Fibroblast of villous mesenchyme (primary cell): ENCODE measurements around the gene KIF25. TPM values are rescaled to one million over a fixed set of nuclear protein-coding genes. Genes with fewer than 3 reads are reported as not detected.
"Not testable (repeated sequence)": the region's sequence is repeated elsewhere in the genome, so short reads cannot be mapped to it uniquely, and the experiment has no call there.

Experiments
- DNase-seq: peaks from one replicate; pipeline ENCODE4 v3.0.0-alpha.2; 2010; ENCODE audit warnings: low read depth
- H3K4me3 ChIP-seq: 2 replicates; pipeline ENCODE4 v1.5.1; 2011; ENCODE audit warnings: low read depth, mild to moderate bottlenecking, low read length
- total RNA-seq: library from RNA; depleted of rRNA; stranded (reverse); fragments of >200 nt; gene quantifications from 2 replicates; pipeline ENCODE4 v1.2.3, GENCODE V29; 2012
- TF ChIP-seq, protein P1 (sequence below): IDR thresholded peaks from 2 replicates; pipeline ENCODE4 v1.5.1; 2012; ENCODE audit warnings: low read depth, mild to moderate bottlenecking, low read length; ENCODE audit not compliant: insufficient read depth

The KIF25 gene
- total RNA-seq, 1 donor: not detected

DNA sequence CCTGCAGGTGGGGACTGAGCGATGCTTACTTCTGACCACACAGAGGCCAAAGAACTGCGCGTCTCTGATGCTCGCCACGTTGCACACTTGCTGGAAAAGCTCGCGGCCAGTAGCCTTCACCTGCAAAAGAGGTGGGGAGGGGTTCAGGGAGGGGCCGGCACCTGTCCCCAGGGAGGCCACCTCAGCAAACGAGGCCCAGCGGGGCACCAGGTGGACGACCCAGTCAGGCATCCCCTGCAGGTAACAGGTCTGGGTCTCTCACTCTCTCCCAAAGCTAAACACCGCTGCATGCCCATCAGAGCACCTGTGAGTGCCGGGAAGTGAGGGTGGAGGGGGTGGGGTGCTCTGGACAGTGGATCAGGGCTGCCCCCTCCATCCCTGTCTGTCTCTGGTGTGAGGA is 77.7 kb downstream of the KIF25 start:
- H3K4me3 ChIP-seq: no peak overlapping the region
- TF ChIP-seq, protein P1, sequence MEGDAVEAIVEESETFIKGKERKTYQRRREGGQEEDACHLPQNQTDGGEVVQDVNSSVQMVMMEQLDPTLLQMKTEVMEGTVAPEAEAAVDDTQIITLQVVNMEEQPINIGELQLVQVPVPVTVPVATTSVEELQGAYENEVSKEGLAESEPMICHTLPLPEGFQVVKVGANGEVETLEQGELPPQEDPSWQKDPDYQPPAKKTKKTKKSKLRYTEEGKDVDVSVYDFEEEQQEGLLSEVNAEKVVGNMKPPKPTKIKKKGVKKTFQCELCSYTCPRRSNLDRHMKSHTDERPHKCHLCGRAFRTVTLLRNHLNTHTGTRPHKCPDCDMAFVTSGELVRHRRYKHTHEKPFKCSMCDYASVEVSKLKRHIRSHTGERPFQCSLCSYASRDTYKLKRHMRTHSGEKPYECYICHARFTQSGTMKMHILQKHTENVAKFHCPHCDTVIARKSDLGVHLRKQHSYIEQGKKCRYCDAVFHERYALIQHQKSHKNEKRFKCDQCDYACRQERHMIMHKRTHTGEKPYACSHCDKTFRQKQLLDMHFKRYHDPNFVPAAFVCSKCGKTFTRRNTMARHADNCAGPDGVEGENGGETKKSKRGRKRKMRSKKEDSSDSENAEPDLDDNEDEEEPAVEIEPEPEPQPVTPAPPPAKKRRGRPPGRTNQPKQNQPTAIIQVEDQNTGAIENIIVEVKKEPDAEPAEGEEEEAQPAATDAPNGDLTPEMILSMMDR: no peak
- DNase-seq: no peak

DNA sequence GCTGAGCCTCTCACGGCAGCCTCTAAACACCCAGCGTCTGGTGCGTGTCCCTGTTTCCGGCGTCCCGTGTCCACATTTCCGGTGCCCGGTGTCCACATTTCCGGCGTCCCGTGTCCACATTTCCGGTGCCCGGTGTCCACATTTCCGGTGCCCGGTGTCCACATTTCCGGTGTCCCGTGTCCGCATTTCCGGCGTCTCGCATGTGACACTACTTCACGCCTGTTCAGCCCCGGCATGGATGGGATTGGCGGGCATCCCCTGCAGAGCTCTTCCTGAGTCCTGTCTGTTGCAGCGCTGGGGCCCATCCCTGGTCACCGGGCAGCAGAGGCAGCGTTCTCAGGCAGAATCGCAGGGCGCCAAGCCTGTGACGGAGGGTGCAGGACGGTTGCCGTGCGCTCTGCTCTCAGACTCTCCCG is 78.3 kb downstream of the KIF25 start:
- DNase-seq: no peak
- H3K4me3 ChIP-seq: no peak overlapping the region
- TF ChIP-seq, protein P1: no peak

DNA sequence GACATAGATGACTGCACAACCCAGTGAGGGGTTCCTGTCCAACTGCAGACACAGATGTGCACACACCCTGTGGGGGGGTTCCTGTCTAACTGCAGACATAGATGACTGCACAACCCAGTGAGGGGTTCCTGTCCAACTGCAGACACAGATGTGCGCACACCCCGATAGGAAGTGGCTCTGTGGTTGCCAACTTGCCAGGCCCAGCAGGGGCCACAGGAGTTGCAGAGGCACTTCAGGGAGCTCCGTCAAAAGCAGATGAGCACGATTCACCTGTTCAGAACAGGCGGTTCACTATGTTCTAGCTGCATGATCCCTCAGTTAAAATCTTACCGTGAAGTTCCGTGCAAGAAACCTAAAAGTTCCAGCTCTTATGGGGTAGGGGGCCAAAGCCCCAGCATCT is 79.9 kb downstream of the KIF25 start:
- DNase-seq, H3K4me3 ChIP-seq: not testable (repeated sequence)

DNA sequence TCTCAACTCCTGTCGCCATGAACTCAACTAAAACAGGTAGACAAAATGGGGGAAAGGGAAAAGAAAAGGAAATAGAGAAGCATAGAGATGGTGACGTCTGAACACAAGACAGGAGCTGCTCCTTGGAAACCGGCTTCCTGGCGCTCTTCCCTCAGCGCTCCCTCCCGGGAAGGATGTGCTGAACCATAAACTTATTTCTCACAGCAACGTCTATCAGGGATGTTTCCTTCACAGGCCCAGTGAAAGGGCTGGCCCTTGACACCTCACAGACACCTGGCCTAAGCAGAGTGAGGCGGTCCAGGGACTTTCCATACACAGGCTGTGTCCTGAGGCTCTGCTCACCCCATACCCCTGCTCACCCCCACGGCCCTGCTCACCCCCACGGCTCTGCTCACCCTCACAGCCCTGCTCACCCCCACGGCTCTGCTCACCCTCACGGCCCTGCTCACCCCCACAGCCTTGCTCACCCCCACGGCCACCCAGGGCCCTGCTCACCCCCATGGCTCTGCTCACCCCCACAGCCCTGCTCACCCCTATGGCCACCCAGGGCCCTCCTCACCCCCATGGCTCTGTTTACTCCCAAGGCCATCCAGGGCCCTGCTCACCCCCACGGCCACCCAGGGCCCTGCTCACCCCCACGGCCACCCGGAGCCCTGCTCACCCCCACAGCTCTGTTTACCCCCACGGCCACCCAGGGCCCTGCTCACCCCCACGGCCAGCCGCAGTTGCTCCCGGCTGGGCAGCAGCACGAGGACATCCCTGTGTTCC is 80.9 kb downstream of the KIF25 start:
- TF ChIP-seq, protein P1: no peak
- no peak overlapping the region for H3K4me3 ChIP-seq
- DNase-seq: no peak

DNA sequence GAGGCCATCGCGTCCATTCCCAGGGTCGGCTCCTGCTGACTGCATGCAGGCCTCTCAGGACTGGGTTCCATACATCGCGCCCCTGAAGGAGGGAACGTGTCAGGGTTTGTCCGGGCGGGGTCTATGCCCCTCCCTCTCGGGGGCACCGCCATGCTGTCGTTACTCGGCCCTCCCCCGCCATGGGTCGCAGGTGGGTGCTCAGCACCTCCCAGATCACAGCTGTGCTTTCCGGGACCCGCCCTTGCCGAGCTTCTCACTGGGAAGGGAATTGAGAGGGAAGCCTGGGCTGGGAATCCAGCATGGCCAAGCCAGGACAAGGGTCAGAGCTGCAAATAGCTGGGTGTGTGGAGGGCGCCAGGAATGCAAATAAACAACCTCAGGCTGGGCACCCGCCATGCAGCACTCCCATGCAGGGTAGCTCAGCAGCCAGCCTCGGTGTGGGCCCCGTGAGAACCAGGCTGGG is 81.5 kb downstream of the KIF25 start, which contains the start of gene FRMD1:
Gene FRMD1 (minus strand): TSS at position 270 of the 463 bp plus-strand sequence. CDS start 118 bp downstream, at position 152.
- DNase-seq: no peak
- TF ChIP-seq, protein P1: no peak
- H3K4me3 ChIP-seq: no peak within 1 kb of the TSS

DNA sequence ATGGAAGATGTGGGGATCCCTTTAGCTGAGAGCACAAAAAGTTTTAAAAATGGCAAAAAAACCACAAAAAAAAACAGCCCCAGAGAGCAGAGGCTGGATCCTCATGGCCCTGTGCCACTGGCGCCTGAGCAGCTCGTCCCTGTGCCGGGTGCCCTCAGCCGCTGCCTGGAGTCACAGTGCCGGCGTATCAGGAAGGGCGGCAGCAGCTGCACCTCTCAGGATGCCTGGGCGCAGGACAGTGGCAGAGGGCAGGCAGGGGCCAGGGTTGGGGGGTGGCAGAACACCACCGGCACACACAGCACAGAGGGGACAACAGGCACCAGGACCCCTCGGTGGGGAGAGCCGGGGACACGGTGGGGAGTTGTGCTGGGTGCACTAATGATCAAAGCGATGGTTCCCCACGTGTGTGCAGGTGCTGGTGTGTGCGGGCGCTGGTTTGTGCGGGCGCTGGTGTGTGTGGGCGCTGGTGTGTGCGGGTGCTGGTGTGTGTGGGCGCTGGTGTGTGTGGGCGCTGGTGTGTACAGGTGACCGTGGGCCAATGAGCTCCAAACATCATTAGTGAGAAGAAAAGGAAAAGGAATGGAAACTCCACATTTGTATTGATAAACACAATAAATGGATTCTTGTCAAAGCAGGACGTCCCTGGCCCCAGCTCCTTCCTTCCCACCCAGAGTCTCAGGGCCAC is 83.1 kb downstream of the KIF25 start:
- H3K4me3 ChIP-seq: no peak overlapping the region
- TF ChIP-seq, protein P1: no peak
- DNase-seq: no peak

DNA sequence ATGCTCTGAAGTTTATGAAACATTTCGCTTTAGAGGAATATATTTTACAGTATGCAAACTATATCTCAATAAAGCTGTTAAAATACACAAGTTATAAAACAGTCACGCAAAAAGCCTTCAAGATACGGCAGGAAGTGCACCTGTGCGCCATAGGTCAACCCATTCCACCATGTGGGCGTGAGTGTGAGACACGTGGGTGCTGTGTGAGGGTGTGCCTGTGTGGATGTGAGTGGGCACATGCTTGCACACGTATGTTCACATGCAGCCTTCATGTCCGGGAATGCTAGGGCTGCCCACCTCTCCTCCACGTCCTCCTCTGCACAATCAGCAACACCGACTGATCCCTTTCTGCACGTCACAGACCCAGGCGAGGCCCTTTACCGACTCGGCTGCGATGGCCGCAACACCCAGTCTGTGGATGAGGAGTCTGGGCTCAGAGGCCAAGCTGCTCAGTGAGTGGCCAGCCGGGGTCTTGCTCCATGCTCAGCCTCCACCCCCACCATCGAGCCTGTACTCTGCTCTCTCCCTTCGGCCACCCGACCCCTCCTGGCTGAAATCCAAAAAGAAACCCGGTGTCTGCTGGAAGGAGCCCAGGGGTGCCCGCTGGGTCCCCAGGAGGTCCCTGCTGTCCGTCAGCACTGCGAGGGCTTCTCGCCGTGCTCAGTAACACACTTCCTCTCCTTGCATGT is 84.5 kb downstream of the KIF25 start:
- TF ChIP-seq, protein P1: no peak
- DNase-seq: no peak

More for the DNA sequence above, 84.5 kb downstream of the KIF25 start:
- H3K4me3 ChIP-seq: no peak overlapping the region
